Measurements from ENCODE around the gene SCAF4.
A peak's percentile ranks its signal among the peaks of the same experiment; 100 is the strongest.
"Not testable (repeated sequence)": the region's sequence is repeated elsewhere in the genome, so short reads cannot be mapped to it uniquely, and the experiment has no call there.

The SCAF4 gene

GRCh38 chr21:31741116-31741515, 9.2 kb upstream of the SCAF4 start:
- no peak for DNase-seq (ENCODE audit: low read depth)

- not testable (repeated sequence) for DNase-seq (ENCODE audit: low read depth)
These were observed 5.9 kb upstream of the SCAF4 start for GRCh38 chr21:31737586-31738397.

GRCh38 chr21:31735511-31735992, 3.6 kb upstream of the SCAF4 start:
- DNase-seq (ENCODE audit: low read depth), result no peak

- DNase-seq (ENCODE audit: low read depth), result no peak
These were observed 1.7 kb upstream of the SCAF4 start for GRCh38 chr21:31733551-31734149.

GRCh38 chr21:31732597-31733550, 956 bp upstream of the SCAF4 start:
- DNase-seq (ENCODE audit: low read depth), result peak; percentile 16

GRCh38 chr21:31731056-31731856, 662 bp downstream of the SCAF4 start:
- peak; percentile 19 for DNase-seq (ENCODE audit: low read depth)

- no peak for DNase-seq (ENCODE audit: low read depth)
These were observed 1.2 kb downstream of the SCAF4 start for GRCh38 chr21:31730712-31731055.

GRCh38 chr21:31729622-31730343, 2.1 kb downstream of the SCAF4 start:
- no peak for DNase-seq (ENCODE audit: low read depth)

GRCh38 chr21:31728952-31729351, 3.0 kb downstream of the SCAF4 start:
- no peak for DNase-seq (ENCODE audit: low read depth)

GRCh38 chr21:31728191-31728590, 3.7 kb downstream of the SCAF4 start:
- DNase-seq (ENCODE audit: low read depth), result no peak

GRCh38 chr21:31727181-31727580, 4.7 kb downstream of the SCAF4 start:
- DNase-seq (ENCODE audit: low read depth), result no peak

- DNase-seq (ENCODE audit: low read depth), result no peak
These were observed 5.5 kb downstream of the SCAF4 start for GRCh38 chr21:31726407-31726806.

GRCh38 chr21:31725202-31725839, 6.6 kb downstream of the SCAF4 start:
- DNase-seq (ENCODE audit: low read depth), result no peak

GRCh38 chr21:31724552-31724951, 7.4 kb downstream of the SCAF4 start:
- no peak for DNase-seq (ENCODE audit: low read depth)

- no peak for DNase-seq (ENCODE audit: low read depth)
These were observed 10.5 kb downstream of the SCAF4 start for GRCh38 chr21:31721381-31721780.

GRCh38 chr21:31720739-31721138, 11.2 kb downstream of the SCAF4 start:
- no peak for DNase-seq (ENCODE audit: low read depth)

GRCh38 chr21:31720330-31720729, 11.6 kb downstream of the SCAF4 start:
- no peak for DNase-seq (ENCODE audit: low read depth)

- no peak for DNase-seq (ENCODE audit: low read depth)
These were observed 15.8 kb downstream of the SCAF4 start for GRCh38 chr21:31716106-31716505.

- no peak for DNase-seq (ENCODE audit: low read depth)
These were observed 17.1 kb downstream of the SCAF4 start for GRCh38 chr21:31714741-31715365.
